NCI-H146 treated with DMSO at 0.1 percent for 48 hours (cell line): ENCODE data around the gene TUBD1.

Experiments
- DNase-seq: peaks from one replicate; lab custom pipeline; 2025; ENCODE audit not compliant: unreplicated experiment; lab: John Stamatoyannopoulos, UW

Gene TUBD1

DNA sequence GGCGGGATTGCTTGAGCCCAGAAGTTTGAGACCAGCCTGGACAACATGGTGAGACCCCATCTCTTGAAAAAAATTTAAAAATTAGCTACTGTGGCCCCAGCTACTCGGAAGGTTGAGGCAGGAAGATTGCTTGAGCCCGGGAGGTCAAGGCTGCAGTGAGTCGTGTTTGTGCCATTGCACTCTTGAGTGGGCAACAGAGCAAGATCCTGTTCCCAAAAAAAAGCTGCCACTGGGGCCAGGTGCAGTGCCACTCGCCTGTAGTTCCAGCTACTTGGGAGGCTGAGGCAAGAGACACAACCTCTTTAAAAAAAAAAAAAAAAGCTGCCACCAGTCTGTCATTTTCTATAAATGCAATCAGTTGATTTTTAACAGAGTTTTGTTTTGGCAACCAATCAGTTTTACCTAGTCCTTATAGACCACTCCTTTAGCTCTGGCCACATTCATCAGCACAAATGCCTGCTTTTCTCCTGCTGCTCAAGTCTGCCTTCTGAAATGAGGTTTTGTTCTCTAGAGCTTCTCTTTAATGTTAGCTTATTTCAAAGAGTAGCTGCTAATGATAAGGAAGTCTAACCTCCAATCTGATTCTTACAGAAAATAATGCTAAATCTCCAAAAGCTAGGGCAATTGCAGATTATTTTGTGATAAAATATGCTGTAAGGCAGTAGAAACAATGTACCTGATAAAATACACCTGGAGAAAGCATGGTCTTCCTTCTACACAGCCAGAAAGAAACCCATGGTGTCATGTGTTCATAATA, 64.8 kb downstream of the TUBD1 start:
- DNase-seq = no peak

GRCh38 chr17:59826706-59827453, 65.9 kb downstream of the TUBD1 start:
- no peak for DNase-seq

GRCh38 chr17:59825533-59826322, 67.0 kb downstream of the TUBD1 start:
- DNase-seq = no peak

- no peak for DNase-seq
Measured at GRCh38 chr17:59815965-59816364, 76.8 kb downstream of the TUBD1 start.

DNA sequence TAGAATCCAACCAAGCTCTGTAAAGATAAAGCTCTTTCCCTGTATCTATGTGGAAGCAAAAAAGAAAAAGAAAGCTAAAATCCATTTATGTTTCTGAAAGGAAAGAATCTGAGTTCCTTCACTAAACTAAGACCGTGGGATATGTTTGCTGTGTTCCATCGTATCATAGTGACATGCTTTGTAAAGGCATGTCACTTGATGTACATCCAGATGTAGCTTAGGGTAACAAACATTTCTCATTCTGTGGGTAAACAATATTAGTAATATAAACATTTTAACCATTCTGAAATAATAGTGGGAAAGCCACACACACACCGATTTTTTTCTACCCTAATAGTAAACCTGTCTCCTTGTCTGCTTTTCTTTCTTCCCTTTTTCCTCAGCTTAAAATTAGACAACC, 78.1 kb downstream of the TUBD1 start:
- DNase-seq = no peak

DNA sequence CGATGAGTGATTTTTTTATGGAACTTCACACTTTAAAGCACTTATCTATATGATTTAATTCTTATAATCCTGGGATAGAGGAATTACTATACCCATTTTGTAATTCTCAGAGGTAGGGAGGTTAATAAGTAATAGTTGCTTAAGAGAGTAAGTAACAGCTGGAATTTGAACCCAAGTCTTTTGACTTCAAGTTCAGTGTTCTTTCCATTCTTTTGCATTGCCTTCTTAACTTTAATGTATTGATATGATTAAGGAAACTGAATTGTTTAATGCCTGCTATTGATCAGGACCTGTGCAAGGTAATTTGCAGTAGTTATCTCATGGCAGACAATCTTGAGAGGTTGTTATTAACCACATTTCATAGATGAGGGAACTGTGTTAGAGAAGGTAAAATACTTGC, 78.5 kb downstream of the TUBD1 start:
- DNase-seq = no peak

- DNase-seq = no peak
Measured at GRCh38 chr17:59812139-59812538, 80.6 kb downstream of the TUBD1 start.

DNA sequence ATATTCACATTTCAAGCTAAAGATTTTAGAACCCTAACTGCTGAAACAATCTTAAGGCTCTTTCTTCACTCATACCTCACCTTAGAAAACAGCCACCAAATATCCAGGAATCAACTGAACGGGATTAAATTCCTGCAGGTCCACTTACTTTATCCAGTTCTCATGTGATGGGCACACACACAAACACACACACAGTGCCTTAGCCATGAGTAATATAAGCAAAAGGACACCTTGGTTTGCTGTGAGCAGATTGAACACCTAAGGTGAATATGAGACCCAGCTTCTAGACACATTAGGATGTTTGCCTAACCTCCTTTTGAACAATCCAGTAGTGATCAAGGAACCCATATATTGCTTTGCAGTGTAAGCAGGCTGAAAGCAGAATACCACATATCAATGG, 81.5 kb downstream of the TUBD1 start:
- no peak for DNase-seq

DNA sequence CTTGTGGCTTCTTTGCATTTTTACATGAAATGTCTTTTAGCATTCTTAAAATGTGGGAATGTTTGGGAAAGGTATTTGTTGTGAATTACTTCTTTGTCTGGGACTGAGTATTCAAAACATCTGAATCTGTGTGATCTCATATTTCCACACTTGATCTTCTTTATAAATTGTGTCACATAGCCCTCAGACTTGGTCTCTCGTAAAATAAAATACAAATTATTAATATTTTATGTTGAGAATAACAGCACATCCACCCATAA, 81.9 kb downstream of the TUBD1 start:
- no peak for DNase-seq
